NT2/D1 (cell line): ENCODE results near the gene BCL2L11.

Source experiments
- DNase-seq: peaks from one replicate; pipeline ENCODE4 v3.0.0-alpha.2; 2011; ENCODE audit warnings: low read depth, low spot score
- H3K27me3 ChIP-seq: 2 replicates; pipeline ENCODE4 v1.6.0; 2011; ENCODE audit warnings: mild to moderate bottlenecking; ENCODE audit not compliant: insufficient read length, insufficient read depth
- H3K36me3 ChIP-seq: 2 replicates; pipeline ENCODE4 v1.6.1; 2011; ENCODE audit warnings: mild to moderate bottlenecking, low read length, mixed read lengths; ENCODE audit not compliant: insufficient read depth, insufficient read length
- H3K4me1 ChIP-seq: 2 replicates; pipeline ENCODE4 v1.5.1; 2011; ENCODE audit not compliant: insufficient read depth, insufficient read length
- H3K4me3 ChIP-seq: 2 replicates; pipeline ENCODE4 v1.5.1; 2011; ENCODE audit warnings: low read depth; ENCODE audit not compliant: insufficient read length
- H3K9ac ChIP-seq: 2 replicates; pipeline ENCODE4 v1.6.0; 2011; ENCODE audit warnings: low read depth; ENCODE audit not compliant: insufficient read length
- H3K9me3 ChIP-seq: 2 replicates; pipeline ENCODE4 v1.5.1; 2011; ENCODE audit warnings: mild to moderate bottlenecking, low read length; ENCODE audit not compliant: insufficient read depth
- SUZ12 ChIP-seq: IDR thresholded peaks from 2 replicates; pipeline ENCODE4 v1.6.1; 2011; ENCODE audit not compliant: insufficient read length, insufficient read depth; ENCODE audit errors: extremely low read depth
- YY1 ChIP-seq: IDR thresholded peaks from 2 replicates; pipeline ENCODE4 v1.6.1; 2011; ENCODE audit not compliant: insufficient read length, insufficient read depth
- ZNF274 ChIP-seq: IDR thresholded peaks from 2 replicates; pipeline ENCODE4 v1.6.1; 2011; ENCODE audit warnings: mild to moderate bottlenecking, low read depth, low read length

BCL2L11 gene

GRCh38 chr2:111123751-111124150 lies 3.0 kb downstream of the BCL2L11 start:
- Histone ChIP-seq H3K9me3 (no peaks in the 10 kb centered on the region), H3K9ac (peak overlapping the region; percentile 7), H3K36me3 (peaks cover 37% of the 10 kb centered on the region), H3K27me3 (peaks cover 31% of the 10 kb centered on the region), H3K4me3 (no peak overlapping the region), H3K4me1 (peaks cover 4% of the 10 kb centered on the region)
- no peak for DNase-seq
- TF ChIP-seq ZNF274 (no peak), SUZ12 (no peak)

- DNase-seq = no peak
- Histone ChIP-seq H3K9me3 (no peaks in the 10 kb centered on the region), H3K4me1 (peaks cover 4% of the 10 kb centered on the region), H3K4me3 (no peak overlapping the region), H3K9ac (no peak overlapping the region), H3K27me3 (peaks cover 7% of the 10 kb centered on the region), H3K36me3 (peaks cover 44% of the 10 kb centered on the region)
- TF ChIP-seq ZNF274 = no peak
- no peak for TF ChIP-seq YY1
- no peak for TF ChIP-seq SUZ12
These were observed 5.9 kb downstream of the BCL2L11 start for GRCh38 chr2:111126581-111126980.

DNA sequence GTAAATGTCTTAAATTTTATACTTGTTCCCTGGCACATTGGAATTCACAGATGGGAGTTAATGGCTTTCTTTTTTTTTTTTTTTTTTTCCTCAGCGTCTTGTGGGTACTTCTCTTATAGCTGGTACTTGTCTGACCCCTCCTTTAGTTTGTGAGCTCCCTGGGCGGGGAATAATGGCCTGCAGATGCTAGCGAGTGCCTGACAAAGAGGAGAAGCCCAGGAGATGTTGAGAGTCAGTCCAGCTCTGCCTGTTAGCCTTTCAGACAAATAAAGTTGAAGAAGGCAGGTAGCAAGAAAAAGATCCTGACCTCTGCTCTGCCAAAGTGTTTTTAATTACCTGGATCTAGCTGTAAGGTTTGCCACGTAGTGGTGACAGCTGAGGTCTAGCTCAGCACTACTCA lies 6.6 kb downstream of the BCL2L11 start:
- H3K36me3 ChIP-seq = peaks cover 47% of the 10 kb centered on the region
- peaks cover 4% of the 10 kb centered on the region for H3K4me1 ChIP-seq
- no peak overlapping the region for H3K9ac ChIP-seq
- H3K9me3 ChIP-seq = no peaks in the 10 kb centered on the region
- H3K4me3 ChIP-seq = no peak overlapping the region
- H3K27me3 ChIP-seq = no peaks in the 10 kb centered on the region
- TF ChIP-seq YY1 (no peak), ZNF274 (no peak), SUZ12 (no peak)
- DNase-seq = no peak

GRCh38 chr2:111128096-111128495 lies 7.4 kb downstream of the BCL2L11 start:
- peaks cover 47% of the 10 kb centered on the region for H3K36me3 ChIP-seq
- DNase-seq = no peak
- TF ChIP-seq YY1 (no peak), ZNF274 (no peak), SUZ12 (no peak)
- no peaks in the 10 kb centered on the region for H3K27me3 ChIP-seq
- no peak overlapping the region for H3K4me3 ChIP-seq
- H3K4me1 ChIP-seq = peaks cover 4% of the 10 kb centered on the region
- H3K9ac ChIP-seq = no peak overlapping the region
- H3K9me3 ChIP-seq = no peaks in the 10 kb centered on the region

GRCh38 chr2:111133603-111134002 lies 12.9 kb downstream of the BCL2L11 start:
- Histone ChIP-seq H3K4me1 (peaks cover 10% of the 10 kb centered on the region), H3K4me3 (no peak overlapping the region), H3K36me3 (peaks cover 35% of the 10 kb centered on the region)

DNA sequence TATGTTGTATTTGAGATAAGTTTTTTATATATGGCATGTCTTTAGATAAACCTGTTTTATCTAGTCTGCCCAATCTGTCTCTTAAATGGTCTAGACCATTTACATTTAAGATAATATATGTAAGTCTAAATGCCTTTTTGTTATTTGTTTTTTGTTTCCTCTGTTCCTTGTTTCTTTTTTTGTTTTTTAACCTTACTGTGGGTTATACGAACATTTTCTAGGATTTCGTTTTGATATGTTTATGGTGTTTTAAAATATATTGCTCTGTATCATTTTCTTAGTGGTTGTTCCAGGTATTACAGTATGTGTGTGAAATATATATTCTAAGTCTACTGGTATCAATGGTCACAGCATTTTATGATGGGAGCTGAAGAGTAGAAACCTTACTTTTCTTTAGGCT lies 13.3 kb downstream of the BCL2L11 start:
- Histone ChIP-seq H3K4me3 (no peak overlapping the region), H3K9me3 (no peaks in the 10 kb centered on the region), H3K36me3 (peaks cover 35% of the 10 kb centered on the region), H3K27me3 (no peaks in the 10 kb centered on the region), H3K9ac (no peak overlapping the region), H3K4me1 (peaks cover 10% of the 10 kb centered on the region)
- no peak for DNase-seq
- no peak for TF ChIP-seq ZNF274
- TF ChIP-seq YY1 = no peak
- TF ChIP-seq SUZ12 = no peak

More at GRCh38 chr2:111133603-111134002, 12.9 kb downstream of the BCL2L11 start:
- no peak overlapping the region for H3K9ac ChIP-seq
- no peak for DNase-seq
- no peaks in the 10 kb centered on the region for H3K27me3 ChIP-seq
- no peak for TF ChIP-seq ZNF274
- no peak for TF ChIP-seq SUZ12
- TF ChIP-seq YY1 = no peak
- H3K9me3 ChIP-seq = no peaks in the 10 kb centered on the region

- Histone ChIP-seq H3K4me3 (no peak overlapping the region), H3K36me3 (peaks cover 37% of the 10 kb centered on the region), H3K9ac (no peak overlapping the region), H3K27me3 (no peaks in the 10 kb centered on the region), H3K9me3 (no peaks in the 10 kb centered on the region), H3K4me1 (peaks cover 10% of the 10 kb centered on the region)
- TF ChIP-seq SUZ12 (no peak), YY1 (no peak), ZNF274 (no peak)
- no peak for DNase-seq
These were observed 14.7 kb downstream of the BCL2L11 start for GRCh38 chr2:111135237-111135909.

DNA sequence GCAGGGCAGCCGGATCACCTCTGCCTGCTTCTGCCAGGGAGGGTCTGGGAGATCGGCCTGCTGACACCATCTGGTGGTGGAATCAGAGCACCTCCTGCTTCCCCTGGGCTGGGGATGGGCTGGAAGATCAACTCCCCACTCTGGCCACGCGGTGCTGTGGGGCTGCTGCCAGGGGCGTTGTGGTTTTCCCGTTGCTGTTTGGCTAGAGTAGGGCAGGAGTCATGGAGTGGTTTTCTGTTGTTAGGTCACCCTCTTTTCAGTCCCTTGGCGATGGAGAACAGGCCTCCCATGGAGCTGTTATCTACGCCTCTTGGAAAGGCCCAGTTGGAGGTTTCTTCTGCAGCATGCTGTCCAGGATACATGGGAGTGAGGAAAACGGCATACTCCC lies 15.2 kb downstream of the BCL2L11 start:
- Histone ChIP-seq H3K4me3 (no peak overlapping the region), H3K27me3 (no peaks in the 10 kb centered on the region), H3K4me1 (peaks cover 10% of the 10 kb centered on the region), H3K36me3 (peaks cover 41% of the 10 kb centered on the region), H3K9ac (no peak overlapping the region), H3K9me3 (no peaks in the 10 kb centered on the region)
- TF ChIP-seq YY1 (no peak), SUZ12 (no peak), ZNF274 (no peak)
- no peak for DNase-seq
